Liver (tissue), 9 donors: ENCODE measurements around the gene KRTAP10-7. TPM values are rescaled to one million over a fixed set of nuclear protein-coding genes. Genes with fewer than 3 reads are reported as not detected.

ENCODE experiments used
- DNase-seq: peaks from one replicate; pipeline ENCODE4 v3.0.0-alpha.2; 2017; ENCODE audit warnings: low spot score
- H3K27ac ChIP-seq, 2 donors: one replicate each; pipeline ENCODE4 v1.7.0; 2013; ENCODE audit warnings: inconsistent platforms in 2 of 2, low read length in 2 of 2, control low read depth in 1 of 2, low read depth in 1 of 2, mild to moderate bottlenecking in 1 of 2
- H3K27me3 ChIP-seq, 4 donors: one replicate each; pipeline versions ENCODE4 v1.6.1 to v1.7.0; 2013; ENCODE audit warnings: low read length in 3 of 4, inconsistent platforms in 1 of 4, mild to moderate bottlenecking in 1 of 4, moderate library complexity in 1 of 4; ENCODE audit not compliant: control insufficient read depth in 4 of 4, insufficient read depth in 4 of 4
- H3K36me3 ChIP-seq, 4 donors: one replicate each; pipeline versions ENCODE4 v1.6.1 to v1.7.0; 2013; ENCODE audit warnings: low read length in 3 of 4, mild to moderate bottlenecking in 3 of 4, low read depth in 1 of 4, moderate library complexity in 1 of 4; ENCODE audit not compliant: control insufficient read depth in 4 of 4, insufficient read depth in 3 of 4
- H3K4me1 ChIP-seq, 4 donors: one replicate each; pipeline versions ENCODE4 v1.6.1 to v1.7.0; 2013; ENCODE audit warnings: low read length in 3 of 4, mild to moderate bottlenecking in 3 of 4, moderate library complexity in 1 of 4; ENCODE audit not compliant: control insufficient read depth in 4 of 4, insufficient read depth in 4 of 4
- H3K4me3 ChIP-seq, 3 donors: one replicate each; pipeline versions ENCODE4 v1.6.1 to v1.7.0; 2013; ENCODE audit warnings: low read length in 3 of 3, control low read depth in 1 of 3, low read depth in 1 of 3, mild to moderate bottlenecking in 1 of 3
- H3K9ac ChIP-seq, 2 donors: one replicate each; pipeline ENCODE4 v1.7.0; 2013; ENCODE audit warnings: low read length in 2 of 2, mild to moderate bottlenecking in 2 of 2, moderate library complexity in 2 of 2, control low read depth in 1 of 2, low read depth in 1 of 2
- H3K9me3 ChIP-seq, 4 donors: one replicate each; pipeline versions ENCODE4 v1.6.1 to v1.7.0; 2013; ENCODE audit warnings: low read length in 3 of 4; ENCODE audit not compliant: control insufficient read depth in 4 of 4
- EGR1 ChIP-seq, 2 donors: IDR thresholded peaks; 2 replicates each; pipeline ENCODE4 v1.6.1; 2016 to 2018; ENCODE audit warnings: antibody characterized with exemption in 2 of 2, low read depth in 2 of 2
- FOXA1 ChIP-seq: IDR thresholded peaks from 2 replicates; pipeline ENCODE4 v1.6.1; 2016; ENCODE audit warnings: antibody characterized with exemption
- GABPA ChIP-seq, 2 donors: IDR thresholded peaks in 1 of 2; conservative IDR thresholded peaks in 1 of 2; 2 replicates each; pipeline ENCODE4 v1.6.1; 2016; ENCODE audit warnings: antibody characterized with exemption in 2 of 2, mild to moderate bottlenecking in 1 of 2, moderate library complexity in 1 of 2
- HNF4G ChIP-seq: IDR thresholded peaks from 2 replicates; pipeline ENCODE4 v1.6.1; 2016; ENCODE audit warnings: antibody characterized with exemption
- JUND ChIP-seq, 2 donors: IDR thresholded peaks; 2 replicates each; pipeline ENCODE4 v1.6.1; 2016; ENCODE audit warnings: antibody characterized with exemption in 2 of 2
- RXRA ChIP-seq, 2 donors: IDR thresholded peaks; 2 replicates each; pipeline ENCODE4 v1.6.1; 2017 to 2018; ENCODE audit warnings: antibody characterized with exemption in 2 of 2, mild to moderate bottlenecking in 1 of 2
- SP1 ChIP-seq: IDR thresholded peaks from 2 replicates; pipeline ENCODE4 v1.6.1; 2018; ENCODE audit warnings: antibody characterized with exemption, mild to moderate bottlenecking
- TAF1 ChIP-seq: conservative IDR thresholded peaks from 2 replicates; pipeline ENCODE4 v1.6.1; 2016; ENCODE audit warnings: antibody characterized with exemption, mild to moderate bottlenecking
- YY1 ChIP-seq: IDR thresholded peaks from 2 replicates; pipeline ENCODE4 v1.6.1; 2016; ENCODE audit warnings: antibody characterized with exemption, mild to moderate bottlenecking
- WGBS: extraction: QIAGEN DNeasy Blood & Tissue Kit; methylation state at CpG from one replicate; pipeline ENCODE4 v1.1.7; 2013; 5-methylcytosine and 5-hydroxymethylcytosine counted together
- polyA plus RNA-seq, 2 donors: library from polyadenylated mRNA; stranded (reverse) in 1 of 2; unstranded in 1 of 2; fragments of 200-250 nt in 1 of 2; fragments of >200 nt in 1 of 2; fragmentation: Nextera tagmentation in 1 of 2; extraction: Ambion mirVana in 1 of 2; gene quantifications; one replicate each; pipeline versions ENCODE4 v1.2.1 to v1.2.3, GENCODE V29; 2013 to 2015
- total RNA-seq, 2 donors: library from RNA; depleted of rRNA; stranded (reverse); fragments of >200 nt; gene quantifications; one replicate each; pipeline ENCODE4 v1.2.3, GENCODE V29; 2014
- TF ChIP-seq, protein P1 (sequence below): IDR thresholded peaks from 2 replicates; pipeline ENCODE4 v1.6.1; 2016; ENCODE audit warnings: antibody characterized with exemption
- TF ChIP-seq, protein P2 (sequence below): IDR thresholded peaks from 2 replicates; pipeline ENCODE4 v1.6.1; 2016; ENCODE audit warnings: antibody characterized with exemption
- donor health status: healthy.
- donor health status: healthy.
- donor health status: healthy.
- donor health status: healthy.
- donor health status: healthy.

The KRTAP10-7 gene
- total and polyA plus RNA-seq, 4 donors, result not detected

DNA sequence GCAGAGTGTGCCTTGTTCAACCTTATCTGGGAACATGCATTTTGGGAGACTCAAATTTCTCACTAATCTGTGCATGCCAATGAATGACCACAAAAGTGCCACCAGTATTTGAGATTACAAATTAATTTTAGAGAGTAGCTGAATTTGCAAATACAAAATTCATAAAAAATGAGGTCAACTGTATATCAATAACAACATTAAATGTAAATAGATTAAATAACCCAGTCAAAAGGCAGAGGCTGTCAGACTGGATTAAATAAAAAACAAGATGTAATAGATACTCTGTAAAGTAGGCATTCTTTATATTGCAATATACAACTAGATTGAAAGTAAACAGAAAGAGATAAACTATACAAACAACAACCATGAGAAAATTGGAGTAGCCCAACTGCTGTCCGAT, 36.3 kb upstream of the KRTAP10-7 start:
- H3K4me1 ChIP-seq, result no peaks in the 10 kb centered on the region
- H3K9ac ChIP-seq, result no peak overlapping the region
- no peak overlapping the region for H3K4me3 ChIP-seq
- no peaks in the 10 kb centered on the region for H3K27me3 ChIP-seq
- no peak overlapping the region for H3K27ac ChIP-seq
- no peaks in the 10 kb centered on the region for H3K36me3 ChIP-seq
- TF ChIP-seq YY1 (no peak), SP1 (no peak), GABPA (IDR thresholded peaks at IDR 0.05 in 1 of 2, conservative IDR thresholded peaks at IDR 0.05 in 1 of 2) (no peak)
- TF ChIP-seq, protein P1, sequence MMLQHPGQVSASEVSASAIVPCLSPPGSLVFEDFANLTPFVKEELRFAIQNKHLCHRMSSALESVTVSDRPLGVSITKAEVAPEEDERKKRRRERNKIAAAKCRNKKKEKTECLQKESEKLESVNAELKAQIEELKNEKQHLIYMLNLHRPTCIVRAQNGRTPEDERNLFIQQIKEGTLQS, result no peak
- no peaks in the 10 kb centered on the region for H3K9me3 ChIP-seq
- DNase-seq, result no peak
- 97% methylated on average over 1 of the region's 1 CpG for WGBS

DNA sequence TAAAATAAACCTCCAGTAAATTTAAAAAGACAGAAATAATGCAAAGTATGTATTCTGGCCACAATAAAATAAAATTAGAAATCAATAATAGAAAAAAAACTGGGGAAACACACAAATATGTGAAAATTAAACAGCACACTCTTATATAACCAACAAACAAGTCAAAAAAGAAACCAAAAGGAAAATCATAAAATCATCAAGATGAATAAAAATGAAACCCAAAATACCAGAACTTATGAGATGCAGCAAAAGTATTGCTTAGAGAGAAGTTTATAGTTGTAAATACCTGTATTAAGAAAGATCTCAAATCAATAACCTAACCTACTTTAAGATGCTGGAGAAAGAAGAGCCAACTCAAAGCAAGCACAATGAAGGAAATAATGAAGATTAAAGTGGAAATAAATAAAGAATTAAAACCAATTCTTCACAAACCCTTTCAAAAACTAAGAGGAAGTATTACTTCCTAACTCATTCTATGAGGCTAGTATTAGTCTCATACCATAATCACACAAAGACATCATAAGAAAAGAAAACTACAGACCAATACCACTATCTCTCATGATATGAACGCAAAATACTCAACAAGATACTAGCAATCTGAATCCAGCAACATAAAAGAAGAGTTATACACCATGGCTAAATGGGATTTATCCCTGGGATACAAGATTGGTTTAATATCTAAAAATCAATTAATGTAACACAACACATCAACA, 35.4 kb upstream of the KRTAP10-7 start:
- WGBS, result 32% methylated on average over 1 of the region's 1 CpG
- no peak overlapping the region for H3K27ac ChIP-seq
- no peaks in the 10 kb centered on the region for H3K36me3 ChIP-seq
- no peaks in the 10 kb centered on the region for H3K27me3 ChIP-seq
- H3K4me1 ChIP-seq, result no peaks in the 10 kb centered on the region
- no peak for TF ChIP-seq JUND (IDR thresholded peaks at IDR 0.05)
- TF ChIP-seq YY1, result no peak
- no peak for TF ChIP-seq RXRA (IDR thresholded peaks at IDR 0.05)
- no peak for TF ChIP-seq EGR1 (IDR thresholded peaks at IDR 0.05; ENCODE audit: low read depth in 2 of 2)
- no peak for TF ChIP-seq GABPA (IDR thresholded peaks at IDR 0.05 in 1 of 2, conservative IDR thresholded peaks at IDR 0.05 in 1 of 2)
- H3K9me3 ChIP-seq, result no peaks in the 10 kb centered on the region
- H3K4me3 ChIP-seq, result no peak overlapping the region
- no peak for DNase-seq
- H3K9ac ChIP-seq, result no peak overlapping the region

DNA sequence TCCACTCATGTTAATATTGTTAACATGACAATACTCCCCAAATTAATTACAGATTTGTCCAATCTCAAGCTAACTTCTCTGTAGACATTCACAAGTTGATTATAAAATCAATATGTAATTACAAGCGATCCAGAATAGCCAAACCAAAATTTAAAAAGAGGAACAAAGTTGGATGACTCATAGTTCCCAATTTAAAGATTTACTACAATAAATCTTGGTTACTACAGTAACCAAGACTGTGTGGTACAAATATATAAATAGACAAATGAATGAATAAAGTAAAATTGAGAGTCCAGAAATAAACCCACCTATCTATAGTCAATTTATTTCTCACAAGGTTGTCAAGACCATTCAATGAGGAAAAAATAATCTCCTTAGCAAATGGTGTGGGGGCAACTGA, 34.0 kb upstream of the KRTAP10-7 start:
- DNase-seq, result no peak
- WGBS, result 67% methylated on average over 1 of the region's 1 CpG
- no peak for TF ChIP-seq HNF4G
- TF ChIP-seq TAF1, result no peak
- TF ChIP-seq JUND (IDR thresholded peaks at IDR 0.05), result no peak
- TF ChIP-seq, protein P2, sequence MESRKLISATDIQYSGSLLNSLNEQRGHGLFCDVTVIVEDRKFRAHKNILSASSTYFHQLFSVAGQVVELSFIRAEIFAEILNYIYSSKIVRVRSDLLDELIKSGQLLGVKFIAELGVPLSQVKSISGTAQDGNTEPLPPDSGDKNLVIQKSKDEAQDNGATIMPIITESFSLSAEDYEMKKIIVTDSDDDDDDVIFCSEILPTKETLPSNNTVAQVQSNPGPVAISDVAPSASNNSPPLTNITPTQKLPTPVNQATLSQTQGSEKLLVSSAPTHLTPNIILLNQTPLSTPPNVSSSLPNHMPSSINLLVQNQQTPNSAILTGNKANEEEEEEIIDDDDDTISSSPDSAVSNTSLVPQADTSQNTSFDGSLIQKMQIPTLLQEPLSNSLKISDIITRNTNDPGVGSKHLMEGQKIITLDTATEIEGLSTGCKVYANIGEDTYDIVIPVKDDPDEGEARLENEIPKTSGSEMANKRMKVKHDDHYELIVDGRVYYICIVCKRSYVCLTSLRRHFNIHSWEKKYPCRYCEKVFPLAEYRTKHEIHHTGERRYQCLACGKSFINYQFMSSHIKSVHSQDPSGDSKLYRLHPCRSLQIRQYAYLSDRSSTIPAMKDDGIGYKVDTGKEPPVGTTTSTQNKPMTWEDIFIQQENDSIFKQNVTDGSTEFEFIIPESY, result no peak
- TF ChIP-seq FOXA1, result no peak
- peaks cover 0 to 2% (median 0%) of the 10 kb centered on the region in 4 donors for H3K9me3 ChIP-seq
- H3K4me3 ChIP-seq, result no peak overlapping the region
- H3K36me3 ChIP-seq, result no peaks in the 10 kb centered on the region
- no peaks in the 10 kb centered on the region for H3K4me1 ChIP-seq
- H3K9ac ChIP-seq, result no peak overlapping the region
- no peaks in the 10 kb centered on the region for H3K27me3 ChIP-seq
- H3K27ac ChIP-seq, result no peak overlapping the region
